SU-DHL-6 (cell line): ENCODE measurements around the gene CBLN2.

Experiments used
- EZH2phosphoT487 ChIP-seq: fragments of 200-600 bp; sonication (generic), shearing (Covaris generic); conservative IDR thresholded peaks from 2 replicates; pipeline ENCODE4 v1.6.1; 2018; ENCODE audit warnings: mild to moderate bottlenecking, antibody characterized with exemption, low read length, moderate library complexity, mixed read lengths
- TF ChIP-seq, protein P1 (sequence below): fragments of 200-600 bp; sonication (generic); IDR thresholded peaks from one replicate; pipeline ENCODE4 v1.5.1; 2017; ENCODE audit warnings: antibody characterized with exemption, mild to moderate bottlenecking, low read length, moderate library complexity; ENCODE audit not compliant: insufficient read depth, poor library complexity, severe bottlenecking

DNA sequence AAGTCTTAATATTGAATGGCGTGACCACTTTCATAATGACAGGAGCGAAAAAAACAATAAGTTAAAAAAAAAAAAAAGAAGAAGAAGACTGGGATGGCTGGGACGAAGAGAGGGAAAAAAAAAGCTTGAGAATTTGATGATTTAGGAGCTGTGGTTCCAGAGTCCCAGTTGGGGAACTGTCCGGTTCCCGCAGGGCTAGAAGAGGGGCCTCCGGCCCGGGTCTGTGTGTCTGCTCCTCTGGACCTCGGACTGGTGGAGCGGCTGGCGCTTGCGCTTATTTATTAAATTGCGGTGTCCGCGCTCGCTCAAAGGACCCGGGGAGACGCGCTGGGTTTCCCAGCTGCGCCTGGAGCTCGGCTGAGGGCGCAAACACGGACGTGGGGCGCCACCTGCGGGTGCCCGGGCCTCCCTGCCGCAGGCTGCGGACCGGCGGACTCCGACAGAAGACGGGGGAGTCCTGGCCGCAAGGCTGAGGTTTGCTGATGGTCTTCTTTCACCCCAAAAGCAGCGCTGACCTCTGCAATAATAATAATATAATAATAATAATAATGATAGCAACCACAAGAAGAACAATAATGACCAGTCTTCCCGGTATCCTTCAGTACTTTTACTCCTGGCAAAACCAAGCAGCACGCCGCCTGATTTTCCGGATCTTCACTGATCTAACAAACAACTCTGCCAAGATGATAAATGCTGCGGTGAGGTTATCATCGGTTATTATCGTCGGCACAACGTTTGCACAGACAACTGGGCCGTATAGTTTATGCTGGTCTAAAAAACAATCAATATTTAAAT lies at the start of gene CBLN2:
- TF ChIP-seq, protein P1, sequence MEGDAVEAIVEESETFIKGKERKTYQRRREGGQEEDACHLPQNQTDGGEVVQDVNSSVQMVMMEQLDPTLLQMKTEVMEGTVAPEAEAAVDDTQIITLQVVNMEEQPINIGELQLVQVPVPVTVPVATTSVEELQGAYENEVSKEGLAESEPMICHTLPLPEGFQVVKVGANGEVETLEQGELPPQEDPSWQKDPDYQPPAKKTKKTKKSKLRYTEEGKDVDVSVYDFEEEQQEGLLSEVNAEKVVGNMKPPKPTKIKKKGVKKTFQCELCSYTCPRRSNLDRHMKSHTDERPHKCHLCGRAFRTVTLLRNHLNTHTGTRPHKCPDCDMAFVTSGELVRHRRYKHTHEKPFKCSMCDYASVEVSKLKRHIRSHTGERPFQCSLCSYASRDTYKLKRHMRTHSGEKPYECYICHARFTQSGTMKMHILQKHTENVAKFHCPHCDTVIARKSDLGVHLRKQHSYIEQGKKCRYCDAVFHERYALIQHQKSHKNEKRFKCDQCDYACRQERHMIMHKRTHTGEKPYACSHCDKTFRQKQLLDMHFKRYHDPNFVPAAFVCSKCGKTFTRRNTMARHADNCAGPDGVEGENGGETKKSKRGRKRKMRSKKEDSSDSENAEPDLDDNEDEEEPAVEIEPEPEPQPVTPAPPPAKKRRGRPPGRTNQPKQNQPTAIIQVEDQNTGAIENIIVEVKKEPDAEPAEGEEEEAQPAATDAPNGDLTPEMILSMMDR: peak; percentile 42
- TF ChIP-seq EZH2phosphoT487: no peak
